ENCODE data around the gene DLGAP1.

DNA sequence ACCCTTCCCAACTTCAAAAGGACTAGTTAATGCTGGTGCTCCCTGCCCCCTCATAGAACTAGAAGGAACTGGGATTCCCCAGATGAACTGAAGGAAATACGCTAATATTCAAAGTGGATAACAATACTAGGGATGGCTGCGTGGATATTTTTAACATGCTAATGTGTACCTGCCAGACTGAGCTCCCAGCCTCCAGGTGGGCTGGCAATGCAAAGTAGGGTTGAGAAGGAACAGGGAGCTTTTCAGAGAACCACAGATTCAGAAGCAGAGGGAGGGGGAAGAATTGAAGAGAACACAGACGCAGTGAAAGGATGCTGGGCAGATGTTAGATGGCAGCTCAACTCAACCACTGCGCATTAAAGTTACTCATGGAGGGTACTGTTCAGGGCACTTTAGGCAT, 650.8 kb downstream of the DLGAP1 start:
- TF ChIP-seq CTCF (conservative IDR thresholded peaks at IDR 0.05; ENCODE audit: low read depth in 2 of 2) (no peak), REST (IDR thresholded peaks at IDR 0.05; ENCODE audit: unreplicated experiment) (no peak), EZH2 (IDR thresholded peaks at IDR 0.05; ENCODE audit: low read depth, unreplicated experiment) (no peak), EZH2phosphoT487 (IDR thresholded peaks at IDR 0.05; ENCODE audit: unreplicated experiment) (no peak)

All from GM23338 (cell line).